HEK293 (cell line): ENCODE results near the gene NDUFB10.

Experiments used
- BCL11A ChIP-seq: fragments of 450-650 bp; formaldehyde crosslinking; IDR thresholded peaks from 2 replicates; pipeline ENCODE4 v1.5.1; 2016; ENCODE audit warnings: low read depth, missing biosample characterization, missing genetic modification characterization
- ELK4 ChIP-seq: IDR thresholded peaks from 2 replicates; pipeline ENCODE4 v1.6.1; 2011; ENCODE audit warnings: mild to moderate bottlenecking, low read depth, low read length, borderline replicate concordance
- GLIS1 ChIP-seq: fragments of 450-650 bp; formaldehyde crosslinking; IDR thresholded peaks from 2 replicates; pipeline ENCODE4 v1.5.1; 2016; ENCODE audit warnings: missing biosample characterization, missing genetic modification characterization
- KLF8 ChIP-seq: fragments of 450-650 bp; formaldehyde crosslinking; IDR thresholded peaks from 2 replicates; pipeline ENCODE4 v1.5.1; 2016; ENCODE audit warnings: missing biosample characterization, missing genetic modification characterization
- KLF9 ChIP-seq: fragments of 450-650 bp; formaldehyde crosslinking; IDR thresholded peaks from 2 replicates; pipeline ENCODE4 v1.5.1; 2016; ENCODE audit warnings: missing biosample characterization, missing genetic modification characterization, low read depth
- PATZ1 ChIP-seq: fragments of 450-650 bp; formaldehyde crosslinking; IDR thresholded peaks from 2 replicates; pipeline ENCODE4 v1.5.1; 2016; ENCODE audit warnings: missing biosample characterization, missing genetic modification characterization
- TRIM28 ChIP-seq: IDR thresholded peaks from 2 replicates; pipeline ENCODE4 v1.6.1; 2011; ENCODE audit warnings: low read length, control low read depth, borderline replicate concordance
- ZBTB10 ChIP-seq: fragments of 450-650 bp; formaldehyde crosslinking; IDR thresholded peaks from 2 replicates; pipeline ENCODE4 v1.5.1; 2016; ENCODE audit warnings: missing biosample characterization, missing genetic modification characterization
- ZBTB6 ChIP-seq: fragments of 450-650 bp; formaldehyde crosslinking; IDR thresholded peaks from 2 replicates; pipeline ENCODE4 v1.5.1; 2017; ENCODE audit warnings: missing biosample characterization, missing genetic modification characterization
- ZBTB7A ChIP-seq: fragments of 450-650 bp; formaldehyde crosslinking; IDR thresholded peaks from 2 replicates; pipeline ENCODE4 v1.5.1; 2016; ENCODE audit warnings: low read depth, missing biosample characterization, missing genetic modification characterization
- ZNF114 ChIP-seq: fragments of 450-650 bp; formaldehyde crosslinking; IDR thresholded peaks from 2 replicates; pipeline ENCODE4 v1.5.0; 2017; ENCODE audit warnings: missing biosample characterization, missing genetic modification characterization
- ZNF157 ChIP-seq: fragments of 450-650 bp; formaldehyde crosslinking; IDR thresholded peaks from 2 replicates; pipeline ENCODE4 v1.5.1; 2016; ENCODE audit warnings: missing biosample characterization, missing genetic modification characterization
- ZNF184 ChIP-seq: fragments of 450-650 bp; IDR thresholded peaks from 2 replicates; pipeline ENCODE4 v1.5.1; 2018; ENCODE audit warnings: missing biosample characterization, mild to moderate bottlenecking, missing genetic modification characterization
- ZNF19 ChIP-seq: fragments of 450-650 bp; formaldehyde crosslinking; IDR thresholded peaks from 2 replicates; pipeline ENCODE4; 2016; ENCODE audit warnings: missing biosample characterization, missing genetic modification characterization, low read depth
- ZNF239 ChIP-seq: fragments of 450-650 bp; formaldehyde crosslinking; IDR thresholded peaks from 2 replicates; pipeline ENCODE4 v1.5.1; 2016; ENCODE audit warnings: missing biosample characterization, missing genetic modification characterization
- ZNF24 ChIP-seq: fragments of 450-650 bp; formaldehyde crosslinking; IDR thresholded peaks from 2 replicates; pipeline ENCODE4 v1.5.1; 2016; ENCODE audit warnings: missing biosample characterization, missing genetic modification characterization
- ZNF248 ChIP-seq: fragments of 450-650 bp; formaldehyde crosslinking; IDR thresholded peaks from 2 replicates; pipeline ENCODE4 v1.5.1; 2017; ENCODE audit warnings: missing biosample characterization, missing genetic modification characterization
- ZNF280D ChIP-seq: fragments of 450-650 bp; formaldehyde crosslinking; IDR thresholded peaks from 2 replicates; pipeline ENCODE4 v1.5.1; 2016; ENCODE audit warnings: missing biosample characterization, missing genetic modification characterization
- ZNF391 ChIP-seq: fragments of 450-650 bp; formaldehyde crosslinking; IDR thresholded peaks from 2 replicates; pipeline ENCODE4 v1.5.1; 2016; ENCODE audit warnings: low read depth, missing biosample characterization, missing genetic modification characterization, borderline replicate concordance
- ZNF433 ChIP-seq: fragments of 450-650 bp; formaldehyde crosslinking; IDR thresholded peaks from 2 replicates; pipeline ENCODE4 v1.5.1; 2016; ENCODE audit warnings: missing biosample characterization, missing genetic modification characterization, low read depth
- ZNF48 ChIP-seq: fragments of 450-650 bp; formaldehyde crosslinking; IDR thresholded peaks from 2 replicates; pipeline ENCODE4 v1.5.1; 2016; ENCODE audit warnings: missing biosample characterization, missing genetic modification characterization
- ZNF560 ChIP-seq: fragments of 450-650 bp; formaldehyde crosslinking; IDR thresholded peaks from 2 replicates; pipeline ENCODE4 v1.5.1; 2017; ENCODE audit warnings: missing biosample characterization, missing genetic modification characterization, borderline replicate concordance
- ZNF585B ChIP-seq: fragments of 450-650 bp; formaldehyde crosslinking; IDR thresholded peaks from 2 replicates; pipeline ENCODE4 v1.5.1; 2016; ENCODE audit warnings: missing biosample characterization, missing genetic modification characterization
- ZNF600 ChIP-seq: fragments of 450-650 bp; formaldehyde crosslinking; IDR thresholded peaks from 2 replicates; pipeline ENCODE4 v1.5.1; 2016; ENCODE audit warnings: missing biosample characterization, missing genetic modification characterization
- ZNF621 ChIP-seq: fragments of 450-650 bp; formaldehyde crosslinking; IDR thresholded peaks from 2 replicates; pipeline ENCODE4 v1.5.1; 2017; ENCODE audit warnings: missing biosample characterization, missing genetic modification characterization
- ZNF623 ChIP-seq: fragments of 450-650 bp; formaldehyde crosslinking; IDR thresholded peaks from 2 replicates; pipeline ENCODE4 v1.5.1; 2016; ENCODE audit warnings: missing biosample characterization, missing genetic modification characterization
- ZNF658 ChIP-seq: fragments of 450-650 bp; formaldehyde crosslinking; IDR thresholded peaks from 2 replicates; pipeline ENCODE4; 2016; ENCODE audit warnings: missing biosample characterization, missing genetic modification characterization
- ZNF664 ChIP-seq: fragments of 450-650 bp; formaldehyde crosslinking; IDR thresholded peaks from 2 replicates; pipeline ENCODE4 v1.5.1; 2016; ENCODE audit warnings: missing biosample characterization, missing genetic modification characterization
- ZNF707 ChIP-seq: fragments of 450-650 bp; formaldehyde crosslinking; IDR thresholded peaks from 2 replicates; pipeline ENCODE4 v1.5.1; 2016; ENCODE audit warnings: missing biosample characterization, missing genetic modification characterization
- ZNF747 ChIP-seq: fragments of 450-650 bp; formaldehyde crosslinking; IDR thresholded peaks from 2 replicates; pipeline ENCODE4 v1.5.1; 2016; ENCODE audit warnings: missing biosample characterization, missing genetic modification characterization
- ZNF791 ChIP-seq: fragments of 450-650 bp; formaldehyde crosslinking; IDR thresholded peaks from 2 replicates; pipeline ENCODE4 v1.5.1; 2016; ENCODE audit warnings: missing biosample characterization, missing genetic modification characterization
- ZNF830 ChIP-seq: fragments of 450-650 bp; IDR thresholded peaks from 2 replicates; pipeline ENCODE4 v1.5.0; 2018; ENCODE audit warnings: missing biosample characterization, missing genetic modification characterization, low read depth, mild to moderate bottlenecking, moderate library complexity

NDUFB10 gene

GRCh38 chr16:1981398-1981836 is 22.1 kb downstream of the NDUFB10 start, which contains the start of gene NOXO1 (continued):
- TF ChIP-seq ELK4 (no peak), PATZ1 (peak; percentile 9; the same call in 1 of the 2 replicates), ZNF248 (tag by site-specific recombination) (no peak), ZNF623 (tag by site-specific recombination) (no peak), KLF8 (no peak), KLF9 (tag by site-specific recombination) (no peak), ZNF391 (tag by site-specific recombination) (no peak), ZNF433 (tag by site-specific recombination) (no peak), ZNF658 (tag by site-specific recombination) (no peak), TRIM28 (no peak), BCL11A (tag by site-specific recombination) (no peak), GLIS1 (tag by site-specific recombination) (peak; percentile 23; the same call in 1 of the 2 replicates), ZBTB10 (tag by site-specific recombination) (no peak), ZNF600 (tag by site-specific recombination) (no peak), ZNF184 (tag by site-specific recombination) (no peak), ZNF280D (tag by site-specific recombination) (no peak), ZNF157 (no peak), ZNF585B (tag by site-specific recombination) (no peak), ZNF791 (no peak), ZNF24 (tag by site-specific recombination) (no peak), ZNF114 (tag by site-specific recombination) (no peak), ZNF19 (no peak), ZNF621 (tag by site-specific recombination) (no peak), ZBTB7A (tag by site-specific recombination) (no peak), ZNF707 (no peak), ZNF48 (tag by site-specific recombination) (no peak), ZNF560 (tag by site-specific recombination) (no peak), ZNF830 (no peak), ZNF239 (tag by site-specific recombination) (no peak), ZNF664 (tag by site-specific recombination) (no peak), ZBTB6 (tag by site-specific recombination) (no peak), ZNF747 (tag by site-specific recombination) (no peak)
